22Rv1 (cell line): ENCODE results near the gene ETFB.
A peak's percentile ranks its signal among the peaks of the same experiment; 100 is the strongest.

Source experiments
- H3K27ac ChIP-seq: fragments of 450-650 bp; 2 replicates; pipeline ENCODE4 v1.5.1; 2017
- ZFX ChIP-seq: fragments of 450-650 bp; IDR thresholded peaks from 2 replicates; pipeline ENCODE4 v1.6.1; 2017; ENCODE audit warnings: antibody characterized with exemption, borderline replicate concordance
- TF ChIP-seq, protein P1 (sequence below): fragments of 450-650 bp; IDR thresholded peaks from 2 replicates; pipeline ENCODE4 v1.5.1; 2017; ENCODE audit warnings: mild to moderate bottlenecking

The ETFB gene

DNA sequence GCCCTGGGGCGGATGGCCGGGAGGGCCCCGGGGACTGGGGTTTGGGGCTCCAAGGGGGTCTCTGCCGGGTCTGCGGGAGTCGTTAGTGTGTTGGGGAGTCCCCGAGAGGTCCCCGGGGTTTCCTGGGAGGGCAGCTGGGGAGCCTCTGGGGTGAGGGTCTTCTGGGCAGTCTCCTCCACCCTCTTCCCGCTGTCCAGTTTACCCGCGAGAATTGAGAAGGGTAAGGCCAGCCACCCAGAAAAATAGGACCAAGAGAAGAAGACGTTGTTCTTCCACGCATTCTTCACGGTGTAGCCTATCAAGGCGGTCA lies 1.0 kb upstream of the ETFB start:
- no peak for TF ChIP-seq ZFX
- TF ChIP-seq, protein P1, sequence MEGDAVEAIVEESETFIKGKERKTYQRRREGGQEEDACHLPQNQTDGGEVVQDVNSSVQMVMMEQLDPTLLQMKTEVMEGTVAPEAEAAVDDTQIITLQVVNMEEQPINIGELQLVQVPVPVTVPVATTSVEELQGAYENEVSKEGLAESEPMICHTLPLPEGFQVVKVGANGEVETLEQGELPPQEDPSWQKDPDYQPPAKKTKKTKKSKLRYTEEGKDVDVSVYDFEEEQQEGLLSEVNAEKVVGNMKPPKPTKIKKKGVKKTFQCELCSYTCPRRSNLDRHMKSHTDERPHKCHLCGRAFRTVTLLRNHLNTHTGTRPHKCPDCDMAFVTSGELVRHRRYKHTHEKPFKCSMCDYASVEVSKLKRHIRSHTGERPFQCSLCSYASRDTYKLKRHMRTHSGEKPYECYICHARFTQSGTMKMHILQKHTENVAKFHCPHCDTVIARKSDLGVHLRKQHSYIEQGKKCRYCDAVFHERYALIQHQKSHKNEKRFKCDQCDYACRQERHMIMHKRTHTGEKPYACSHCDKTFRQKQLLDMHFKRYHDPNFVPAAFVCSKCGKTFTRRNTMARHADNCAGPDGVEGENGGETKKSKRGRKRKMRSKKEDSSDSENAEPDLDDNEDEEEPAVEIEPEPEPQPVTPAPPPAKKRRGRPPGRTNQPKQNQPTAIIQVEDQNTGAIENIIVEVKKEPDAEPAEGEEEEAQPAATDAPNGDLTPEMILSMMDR = no peak

DNA sequence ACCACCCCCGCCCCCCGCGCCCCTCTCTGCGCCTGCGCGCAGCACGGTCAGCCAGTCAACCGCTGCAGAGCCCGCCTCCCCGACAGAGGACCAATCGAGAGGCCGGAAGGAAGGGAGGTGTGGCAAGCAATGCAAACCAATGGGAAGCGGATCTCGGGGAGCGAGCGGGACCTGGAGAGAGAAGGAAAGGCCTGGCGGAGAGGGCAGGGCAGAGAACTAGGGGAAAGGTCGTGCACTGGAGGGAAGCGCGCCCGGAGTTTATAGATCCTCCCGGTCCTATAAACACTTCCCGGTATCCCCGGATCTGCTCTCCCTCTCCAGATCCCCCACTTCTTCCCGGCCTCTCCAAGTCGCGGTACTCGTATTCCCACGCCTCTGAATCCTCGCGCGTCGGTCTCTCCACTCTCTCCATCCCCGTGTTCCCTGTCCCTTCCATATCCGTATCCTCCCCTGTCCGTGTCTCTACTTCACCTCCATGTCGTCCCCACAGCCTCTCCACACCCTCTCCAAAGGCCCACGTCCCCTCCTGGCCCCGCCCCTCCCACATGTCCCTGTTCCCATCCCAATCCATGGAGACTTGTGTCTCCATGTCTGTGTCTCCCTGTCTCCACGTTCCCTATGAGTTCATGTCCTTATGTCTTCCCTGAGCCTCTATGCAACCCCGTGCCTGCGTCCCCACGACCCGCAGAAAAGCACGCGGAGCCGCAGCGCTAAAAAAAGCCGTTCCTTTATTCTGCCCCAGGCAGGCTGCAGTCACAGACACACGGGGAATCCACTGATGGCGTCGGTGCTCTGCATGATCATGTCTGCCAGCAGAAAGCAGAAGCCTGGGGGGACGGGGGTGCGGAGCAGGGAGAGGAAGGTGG lies 434 bp upstream of the ETFB start:
- TF ChIP-seq, protein P1 = no peak
- TF ChIP-seq ZFX = no peak
- H3K27ac ChIP-seq = peak overlapping the region; percentile 99

More for the DNA sequence above, 1.0 kb upstream of the ETFB start:
- H3K27ac ChIP-seq = peak overlapping the region; percentile 99

DNA sequence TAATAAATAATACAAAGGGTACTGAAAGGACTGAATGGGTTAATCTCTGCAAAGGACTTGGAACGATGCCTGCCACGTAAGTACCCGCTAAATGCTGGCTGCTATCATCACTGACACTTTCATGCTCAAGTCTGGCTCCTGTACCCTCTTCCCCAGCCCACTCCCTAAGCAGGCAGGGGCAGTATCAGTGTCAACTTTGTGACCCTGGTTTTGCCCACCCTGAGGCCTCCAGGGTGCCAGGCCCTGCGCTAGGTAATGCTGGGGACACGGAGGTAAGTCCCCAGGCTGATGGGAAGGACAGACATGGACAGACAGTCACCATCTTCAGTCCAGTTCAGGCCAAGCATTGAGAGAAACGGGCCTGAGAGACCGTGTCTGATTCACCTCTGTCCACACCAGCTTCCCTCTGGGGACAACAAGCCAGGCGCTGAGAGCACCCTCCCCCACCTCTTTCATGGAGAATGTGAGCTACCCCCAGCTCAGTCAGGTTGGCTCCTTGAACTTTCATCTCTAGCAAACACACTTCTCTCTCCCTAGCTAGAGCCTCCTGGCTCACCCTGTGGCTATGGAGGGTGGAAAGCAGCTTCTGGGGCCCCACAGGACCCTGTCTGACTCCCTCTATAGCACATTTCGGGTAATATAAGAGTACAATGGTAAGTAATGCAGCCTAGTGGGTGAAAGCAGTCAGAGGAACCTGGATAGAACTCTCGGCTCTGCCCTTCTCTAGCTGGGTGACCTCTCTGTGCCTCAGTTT lies 800 bp downstream of the ETFB start:
- TF ChIP-seq, protein P1 = no peak
- H3K27ac ChIP-seq = peak overlapping the region; percentile 99

DNA sequence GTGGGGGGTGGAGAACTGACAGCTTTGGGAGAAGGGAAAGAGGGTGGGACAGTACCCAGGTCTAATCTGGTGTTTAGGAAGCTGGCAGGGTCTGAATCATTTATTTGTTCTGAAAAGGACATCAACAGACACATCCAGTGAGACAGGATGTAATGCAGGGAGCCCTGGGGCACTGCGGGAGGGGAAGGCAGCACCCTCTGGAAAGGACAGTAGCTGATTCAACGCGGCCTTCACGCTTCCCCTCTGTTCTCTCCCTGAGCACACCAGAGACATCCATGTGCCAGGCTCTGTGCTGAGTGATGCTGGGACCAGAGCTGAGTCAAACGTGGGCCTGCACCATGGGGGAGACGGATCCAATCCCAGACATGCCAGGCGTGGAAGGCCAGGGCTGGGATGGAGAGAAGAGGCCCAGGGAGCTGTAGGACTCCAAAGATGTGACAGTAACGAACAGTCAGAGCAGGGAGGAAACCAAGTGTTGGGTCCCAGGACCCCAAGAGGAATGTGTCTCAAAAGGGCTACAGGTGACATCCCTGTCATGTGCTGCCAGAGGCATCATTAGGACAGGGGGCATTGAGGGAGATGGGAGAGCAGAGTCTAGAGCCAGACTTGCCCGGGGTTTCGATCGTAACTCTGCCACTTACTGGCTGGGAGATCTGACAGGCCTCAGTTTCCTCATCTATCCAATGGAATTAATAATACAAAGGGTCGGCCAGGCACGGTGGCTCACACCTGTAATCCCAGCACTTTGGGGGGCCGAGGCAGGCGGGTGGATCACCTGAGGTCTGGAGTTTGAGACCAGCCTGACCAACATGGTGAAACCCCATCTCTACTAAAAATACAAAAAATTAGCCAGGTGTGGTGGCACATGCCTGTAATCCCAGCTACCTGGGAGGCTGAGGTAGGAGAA lies 1.7 kb downstream of the ETFB start:
- peak overlapping the region; percentile 99 for H3K27ac ChIP-seq
- TF ChIP-seq, protein P1 = no peak
- TF ChIP-seq ZFX = no peak

DNA sequence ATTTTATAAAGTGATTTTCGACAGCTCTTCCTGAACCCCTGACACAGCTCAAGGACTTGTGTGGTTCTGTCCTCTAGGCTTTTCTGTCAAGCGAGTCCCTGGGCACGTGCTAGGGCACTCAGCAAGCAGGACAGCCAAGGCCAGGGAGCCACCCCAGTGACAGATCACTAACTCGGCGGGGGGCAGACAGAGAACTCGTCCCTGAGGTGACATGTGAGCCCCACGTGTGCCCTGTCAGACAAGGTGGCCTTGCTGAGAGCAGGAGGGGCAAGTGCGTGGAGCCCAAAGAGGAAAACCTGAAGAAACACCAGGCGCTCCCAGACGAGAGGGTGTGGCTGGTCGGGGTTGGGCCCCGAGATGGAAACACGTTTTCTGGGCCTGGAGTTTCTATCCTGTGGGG lies 4.9 kb downstream of the ETFB start:
- TF ChIP-seq ZFX = no peak
- TF ChIP-seq, protein P1 = no peak
- no peak overlapping the region for H3K27ac ChIP-seq

DNA sequence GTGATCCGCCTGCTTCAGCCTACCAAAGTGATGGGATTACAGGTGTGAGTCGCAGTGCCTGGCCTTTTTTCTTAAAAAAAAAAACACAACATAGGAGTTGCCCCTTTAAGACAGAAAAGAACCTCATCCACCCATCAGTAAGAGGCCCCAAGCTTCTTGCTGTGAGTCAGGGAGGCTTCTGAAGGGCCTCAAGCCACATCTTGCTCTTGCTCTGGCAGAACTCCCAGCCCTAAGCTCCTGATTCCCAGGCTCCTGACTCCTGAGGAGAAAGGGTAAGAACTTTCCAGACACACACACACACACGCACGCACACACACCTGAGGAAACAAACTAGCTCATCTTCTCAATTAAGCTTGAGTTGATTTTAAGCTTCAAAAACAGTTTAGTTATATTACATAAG lies 6.9 kb downstream of the ETFB start:
- TF ChIP-seq ZFX = no peak
- TF ChIP-seq, protein P1 = no peak
- no peak overlapping the region for H3K27ac ChIP-seq
